Calu3 (cell line): ENCODE measurements around the gene C1QC. TPM values are rescaled to one million over a fixed set of nuclear protein-coding genes. Genes with fewer than 3 reads are reported as not detected.

Experiments
- BruUV-seq: library from RNA; stranded (reverse); fragments of 400-500 nt; replicated peaks from 2 replicates; lab custom pipeline; 2021; lab: Mats Ljungman, UMichigan
- CTCF ChIA-PET: fragments of 300-600 bp; sonication (Branson Sonifier 250); formaldehyde crosslinking; loops from one replicate; lab custom pipeline; 2022; ENCODE audit warnings: antibody characterized with exemption; lab: Charles Lee
- DNase-seq: peaks from one replicate; pipeline ENCODE4 v3.0.0; 2022
- H3K27ac Mint-ChIP-seq: one replicate; pipeline ENCODE4 v1.8.0; 2022; ENCODE audit warnings: mixed read lengths; ENCODE audit not compliant: unreplicated experiment
- H3K27me3 Mint-ChIP-seq: one replicate; pipeline ENCODE4 v1.8.0; 2022; ENCODE audit warnings: mixed read lengths; ENCODE audit not compliant: unreplicated experiment
- H3K36me3 Mint-ChIP-seq: one replicate; pipeline ENCODE4 v1.8.0; 2022; ENCODE audit warnings: mild to moderate bottlenecking, moderate library complexity, mixed read lengths; ENCODE audit not compliant: insufficient read depth, unreplicated experiment
- H3K4me1 Mint-ChIP-seq: one replicate; pipeline ENCODE4 v1.8.0; 2022; ENCODE audit warnings: mild to moderate bottlenecking, low read depth, mixed read lengths; ENCODE audit not compliant: unreplicated experiment
- H3K4me3 Mint-ChIP-seq: one replicate; pipeline ENCODE4 v1.8.0; 2022; ENCODE audit warnings: mild to moderate bottlenecking, low read depth, moderate library complexity, mixed read lengths; ENCODE audit not compliant: unreplicated experiment
- H3K9me3 Mint-ChIP-seq: one replicate; pipeline ENCODE4 v1.8.0; 2022; ENCODE audit warnings: low read depth, mixed read lengths; ENCODE audit not compliant: unreplicated experiment
- intact Hi-C: fragments of 100-400 bp; cut with micrococcal nuclease; formaldehyde crosslinking; loops from one replicate; pipeline ENCODE4 v1.10.0; 2022; ENCODE audit not compliant: unreplicated experiment
- microRNA-seq: library from miRNA; unstranded; fragments of <30 nt; microRNA quantifications from one replicate; pipeline ENCODE4 v1.2.0, GENCODE V29; 2022
- total RNA-seq: library from RNA; stranded (reverse); gene quantifications from 2 replicates; pipeline ENCODE4 v1.2.3, GENCODE V29; 2022
- TF ChIP-seq, protein P1 (sequence below): fragments of 200-600 bp; IDR thresholded peaks from one replicate; pipeline ENCODE4 v1.8.0; 2022; ENCODE audit warnings: antibody characterized with exemption; ENCODE audit not compliant: unreplicated experiment

C1QC gene
- total RNA-seq, 1 experiment from 2014 or later: not detected

DNA sequence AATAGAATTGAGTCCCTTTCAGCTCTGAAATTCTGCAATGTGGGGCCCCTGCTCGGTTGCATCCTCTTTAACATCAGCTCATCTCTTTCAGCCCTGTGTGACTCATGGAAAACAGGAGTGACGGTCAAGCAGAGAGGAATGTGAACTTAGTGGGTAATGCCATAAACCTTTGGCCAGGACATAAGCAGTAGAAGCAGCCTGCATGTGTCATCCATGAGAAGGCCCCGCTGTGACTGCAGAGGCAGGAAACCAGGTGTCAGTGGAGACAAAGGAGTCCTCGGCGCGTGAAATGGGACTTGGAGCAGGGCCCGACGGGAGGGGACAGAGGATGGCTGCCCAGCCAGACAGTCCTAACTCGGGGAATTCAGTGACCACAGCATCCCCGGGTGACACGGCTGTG lies 46.1 kb downstream of the C1QC start:
- TF ChIP-seq, protein P1, sequence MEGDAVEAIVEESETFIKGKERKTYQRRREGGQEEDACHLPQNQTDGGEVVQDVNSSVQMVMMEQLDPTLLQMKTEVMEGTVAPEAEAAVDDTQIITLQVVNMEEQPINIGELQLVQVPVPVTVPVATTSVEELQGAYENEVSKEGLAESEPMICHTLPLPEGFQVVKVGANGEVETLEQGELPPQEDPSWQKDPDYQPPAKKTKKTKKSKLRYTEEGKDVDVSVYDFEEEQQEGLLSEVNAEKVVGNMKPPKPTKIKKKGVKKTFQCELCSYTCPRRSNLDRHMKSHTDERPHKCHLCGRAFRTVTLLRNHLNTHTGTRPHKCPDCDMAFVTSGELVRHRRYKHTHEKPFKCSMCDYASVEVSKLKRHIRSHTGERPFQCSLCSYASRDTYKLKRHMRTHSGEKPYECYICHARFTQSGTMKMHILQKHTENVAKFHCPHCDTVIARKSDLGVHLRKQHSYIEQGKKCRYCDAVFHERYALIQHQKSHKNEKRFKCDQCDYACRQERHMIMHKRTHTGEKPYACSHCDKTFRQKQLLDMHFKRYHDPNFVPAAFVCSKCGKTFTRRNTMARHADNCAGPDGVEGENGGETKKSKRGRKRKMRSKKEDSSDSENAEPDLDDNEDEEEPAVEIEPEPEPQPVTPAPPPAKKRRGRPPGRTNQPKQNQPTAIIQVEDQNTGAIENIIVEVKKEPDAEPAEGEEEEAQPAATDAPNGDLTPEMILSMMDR: no peak
- no peaks in the 10 kb centered on the region for H3K4me1 Mint-ChIP-seq
- no peaks in the 10 kb centered on the region for H3K9me3 Mint-ChIP-seq
- intact Hi-C loops: no loop called here
- no peaks in the 10 kb centered on the region for H3K36me3 Mint-ChIP-seq
- no peak overlapping the region for H3K27ac Mint-ChIP-seq
- CTCF ChIA-PET: no interaction called here
- no peak overlapping the region for H3K4me3 Mint-ChIP-seq
- peaks cover 32% of the 10 kb centered on the region for H3K27me3 Mint-ChIP-seq
- BruUV-seq: no TSS peak
- no peak for DNase-seq

DNA sequence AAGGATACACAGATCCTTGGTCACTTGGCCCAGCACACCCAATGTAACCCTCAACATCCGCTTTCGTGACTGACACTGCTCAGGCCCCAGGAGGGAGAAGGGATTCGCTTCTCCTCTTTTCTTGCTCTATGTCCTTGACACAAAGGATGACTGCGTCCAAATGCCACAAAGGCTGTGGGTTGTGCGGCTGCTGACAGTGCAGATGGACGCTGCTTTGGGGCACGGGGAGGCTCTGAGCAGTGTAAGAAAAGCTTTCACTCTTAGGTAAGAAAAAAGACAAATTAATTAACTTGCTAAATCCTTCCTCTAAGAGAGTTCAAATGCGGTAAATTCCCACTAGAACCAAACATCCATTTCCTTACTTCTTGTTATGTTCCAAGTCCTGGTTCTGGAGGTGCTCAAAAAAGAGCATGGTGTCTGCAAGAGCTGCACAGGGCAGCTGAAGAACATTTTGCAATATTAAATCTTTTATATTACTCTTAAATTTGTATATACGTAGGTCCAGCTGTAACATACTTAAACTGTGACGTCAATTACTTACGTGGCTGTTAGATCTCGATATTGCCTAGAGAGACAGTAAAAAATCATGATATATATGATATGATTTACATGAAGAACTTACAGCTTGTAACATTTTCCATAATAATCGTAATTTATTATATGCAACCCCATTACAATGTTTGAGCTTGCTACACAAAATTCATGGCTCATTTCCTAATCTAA lies 47.8 kb downstream of the C1QC start:
- peaks cover 15% of the 10 kb centered on the region for H3K27me3 Mint-ChIP-seq
- no TSS peak for BruUV-seq
- DNase-seq: no peak
- H3K4me3 Mint-ChIP-seq: no peak overlapping the region
- CTCF ChIA-PET: no interaction called here
- H3K4me1 Mint-ChIP-seq: no peaks in the 10 kb centered on the region
- TF ChIP-seq, protein P1: no peak
- H3K36me3 Mint-ChIP-seq: no peaks in the 10 kb centered on the region
- H3K9me3 Mint-ChIP-seq: no peaks in the 10 kb centered on the region
- no peak overlapping the region for H3K27ac Mint-ChIP-seq
- intact Hi-C loops: no loop called here

DNA sequence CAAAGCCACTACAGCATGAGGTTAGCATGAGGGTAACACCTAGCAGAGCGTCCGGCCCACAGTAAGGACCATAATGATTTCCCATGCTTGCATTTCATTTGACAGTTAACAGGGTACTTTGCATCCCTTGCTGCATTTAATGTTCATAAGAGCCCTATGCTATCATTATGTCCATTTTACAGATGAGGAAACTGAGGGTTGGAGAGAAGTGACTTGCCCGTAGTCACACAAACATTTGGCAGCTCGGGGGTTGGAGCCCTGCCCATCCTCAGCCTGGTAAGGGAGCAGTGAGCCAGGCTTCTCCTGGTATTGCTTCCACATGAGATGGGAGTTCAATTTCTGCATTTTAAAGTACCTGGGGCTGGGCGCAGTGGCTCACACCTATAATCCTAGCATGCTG lies 50.7 kb downstream of the C1QC start:
- TF ChIP-seq, protein P1: no peak
- DNase-seq: no peak
- Mint-ChIP-seq H3K36me3 (no peaks in the 10 kb centered on the region), H3K27me3 (no peaks in the 10 kb centered on the region), H3K4me3 (no peak overlapping the region), H3K4me1 (no peaks in the 10 kb centered on the region), H3K9me3 (no peaks in the 10 kb centered on the region), H3K27ac (no peak overlapping the region)
- CTCF ChIA-PET: interaction anchor here (0.6 kb wide), 1 partner anchor 19 kb away, joined by 4 read pairs; no protein-coding TSS in a partner anchor
- intact Hi-C loops: no loop called here
- no TSS peak for BruUV-seq

DNA sequence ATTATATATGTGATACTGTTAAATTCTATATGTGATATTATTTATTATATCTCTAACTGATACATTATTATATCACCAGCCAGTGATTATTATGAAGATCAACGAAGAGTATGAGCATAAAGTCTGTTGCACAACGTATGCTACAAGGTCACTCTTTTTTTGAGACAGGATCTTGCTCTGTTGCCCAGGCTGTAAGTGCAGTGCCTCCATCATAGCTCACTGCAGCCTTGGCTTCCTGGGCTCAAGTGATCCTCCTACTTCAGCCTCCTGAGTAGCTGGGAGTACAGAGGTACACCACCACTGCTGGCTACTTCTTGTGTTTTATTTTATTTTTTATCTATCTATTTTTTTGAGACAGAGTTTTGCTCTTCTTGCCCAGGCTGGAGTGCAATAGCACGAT lies 53.2 kb downstream of the C1QC start:
- Mint-ChIP-seq H3K36me3 (no peaks in the 10 kb centered on the region), H3K27ac (no peak overlapping the region), H3K4me1 (no peaks in the 10 kb centered on the region), H3K9me3 (no peaks in the 10 kb centered on the region), H3K27me3 (no peaks in the 10 kb centered on the region), H3K4me3 (no peak overlapping the region)
- CTCF ChIA-PET: no interaction called here
- BruUV-seq: no TSS peak
- no peak for DNase-seq
- TF ChIP-seq, protein P1: no peak
- intact Hi-C loops: no loop called here

Small RNA genes lying within 50 kb of the gene (microRNA-seq; reads per million reads assigned to microRNA genes)
- gene MIR6127: not detected

Other genes with a start within 250 kb of the C1QC start
- 17.8 and 18.7 TPM in 2 replicates for gene ZBTB40, start 191.8 kb upstream of the C1QC start, total RNA-seq
- gene EPHA8, start 80.1 kb upstream of the C1QC start, total RNA-seq: not detected in 2 replicates
- gene C1QA, start 7.0 kb upstream of the C1QC start, total RNA-seq: not detected in 2 replicates
- gene C1QB, start 9.6 kb downstream of the C1QC start, total RNA-seq: not detected in 2 replicates
- 15.6 and 19.3 TPM in 2 replicates for gene EPHB2, start 67.2 kb downstream of the C1QC start, total RNA-seq